Measurements from ENCODE around the gene MPST. TPM values are rescaled to one million over a fixed set of nuclear protein-coding genes. Genes with fewer than 3 reads are reported as not detected.

The MPST gene
- total and polyA plus RNA-seq, 4 experiments from 2014 or later: 3.7 to 7.4 (median 5.6) TPM

DNA sequence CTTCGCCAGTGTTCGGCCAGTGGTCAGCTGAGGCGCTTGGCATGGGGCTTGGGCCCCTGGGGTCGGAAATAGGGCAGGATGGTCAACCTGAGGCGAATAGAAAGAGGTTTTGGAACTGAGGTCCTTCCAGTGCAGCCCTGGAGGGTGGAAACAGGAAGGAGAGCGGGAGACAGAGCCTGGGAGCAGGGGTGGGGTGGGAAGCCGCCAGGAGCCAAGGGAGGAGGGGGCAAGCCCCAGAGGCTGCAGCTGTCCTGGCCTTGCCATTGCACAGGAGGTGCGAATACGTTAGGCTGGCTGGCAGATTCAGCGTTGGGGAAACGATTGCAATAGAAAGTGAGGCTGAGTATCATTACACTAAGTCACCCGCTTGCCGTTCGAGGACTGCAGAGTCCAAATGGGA is 18.1 kb downstream of the MPST start:
- Histone ChIP-seq H3K27ac (ENCODE audit: low read depth, low read length) (no peak overlapping the region), H3K9me3 (ENCODE audit: control insufficient read depth in 1 of 2, low read length in 2 of 2) (no peaks in the 10 kb centered on the region), H3K27me3 (ENCODE audit: insufficient read depth, low read length) (no peaks in the 10 kb centered on the region), H3K4me1 (ENCODE audit: insufficient read depth, low read length) (no peaks in the 10 kb centered on the region), H3K36me3 (ENCODE audit: insufficient read depth, low read length) (no peaks in the 10 kb centered on the region), H3K4me3 (ENCODE audit: low read length in 2 of 2) (no peak overlapping the region)
- Mint-ChIP-seq H3K9me3 (peaks cover 0 to 2% (median 0%) of the 10 kb centered on the region in 8 donors), H3K4me1 (no peaks in the 10 kb centered on the region), H3K27ac (no peak overlapping the region), H3K27me3 (peaks cover 10 to 14% of the 10 kb centered on the region in 2 donors), H3K36me3 (no peaks in the 10 kb centered on the region), H3K4me3 (no peak overlapping the region)
- no peak for DNase-seq
- POLR2A ChIA-PET (ENCODE audit: partially characterized antibody): no interaction called here
- intact Hi-C loops (cut with micrococcal nuclease): no loop called here
- CTCF ChIA-PET (ENCODE audit: partially characterized antibody): no interaction called here

DNA sequence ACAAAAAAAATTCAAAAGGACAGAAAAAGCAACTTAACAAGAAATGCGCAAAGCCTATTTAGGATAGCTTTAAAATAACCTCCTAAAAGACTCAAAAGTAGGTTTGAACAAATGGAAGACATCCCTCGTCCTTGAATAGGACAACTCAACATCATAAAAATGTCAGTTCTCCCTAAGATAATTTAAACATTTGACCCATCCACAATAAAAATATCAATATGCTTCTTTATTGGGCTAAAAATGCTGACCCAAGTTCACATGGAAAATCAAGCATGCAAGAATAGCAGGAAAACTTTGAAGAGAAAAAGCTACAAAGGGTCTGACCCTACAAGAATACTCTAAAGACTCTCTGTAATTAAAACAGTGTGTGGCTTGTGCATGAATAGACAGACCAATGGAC is 19.9 kb downstream of the MPST start:
- Histone ChIP-seq H3K4me1 (ENCODE audit: insufficient read depth, low read length) (no peaks in the 10 kb centered on the region), H3K36me3 (ENCODE audit: insufficient read depth, low read length) (no peaks in the 10 kb centered on the region), H3K4me3 (ENCODE audit: low read length in 2 of 2) (no peak overlapping the region), H3K27me3 (ENCODE audit: insufficient read depth, low read length) (no peaks in the 10 kb centered on the region), H3K27ac (ENCODE audit: low read depth, low read length) (no peak overlapping the region), H3K9me3 (ENCODE audit: control insufficient read depth in 1 of 2, low read length in 2 of 2) (no peaks in the 10 kb centered on the region)
- H3K27ac Mint-ChIP-seq: peak overlapping the region in 1 of 7 donors; percentile 51
- H3K36me3 Mint-ChIP-seq: no peaks in the 10 kb centered on the region
- ChIA-PET POLR2A (ENCODE audit: partially characterized antibody) (no interaction called here), CTCF (ENCODE audit: partially characterized antibody) (no interaction called here)
- peaks cover 10 to 14% of the 10 kb centered on the region in 2 donors for H3K27me3 Mint-ChIP-seq
- intact Hi-C loops (cut with micrococcal nuclease): no loop called here
- no peak overlapping the region for H3K4me3 Mint-ChIP-seq
- no peak for DNase-seq
- peaks cover 0 to 2% (median 0%) of the 10 kb centered on the region in 8 donors for H3K9me3 Mint-ChIP-seq
- no peaks in the 10 kb centered on the region for H3K4me1 Mint-ChIP-seq

DNA sequence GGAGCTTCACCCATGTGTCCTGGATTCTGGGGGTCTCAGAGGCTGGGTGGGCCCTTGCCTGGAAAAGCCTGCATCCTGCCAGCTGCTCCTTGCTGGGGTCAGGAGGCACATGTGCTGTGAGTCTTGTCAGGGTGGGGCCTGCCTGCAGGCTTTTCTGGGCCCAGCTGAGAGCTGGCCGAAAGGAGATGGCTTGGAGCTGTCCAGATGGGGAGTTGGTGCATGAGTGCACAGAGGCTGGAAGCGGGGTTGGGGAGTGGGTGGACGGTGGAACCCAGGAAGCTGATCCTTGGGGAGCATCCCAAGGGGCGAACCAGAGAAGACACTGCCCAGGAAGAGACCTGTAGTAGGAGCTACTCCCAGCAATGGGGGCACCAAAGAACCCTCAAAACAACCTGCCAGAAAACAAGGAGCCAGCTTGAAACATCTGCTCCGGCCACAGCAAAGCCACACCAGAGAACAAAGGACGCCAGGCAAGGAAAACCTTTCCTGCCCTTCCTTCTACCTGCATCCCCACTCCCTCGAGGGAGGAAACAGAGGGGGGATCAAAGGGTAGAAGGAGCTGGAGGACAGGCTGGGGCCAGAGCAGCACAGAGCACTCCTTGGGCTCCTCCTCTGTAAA is 23.8 kb downstream of the MPST start:
- peaks cover 3 to 7% of the 10 kb centered on the region in 2 donors for H3K27me3 Mint-ChIP-seq
- no peak overlapping the region for H3K4me3 Mint-ChIP-seq
- no peak overlapping the region for H3K27ac ChIP-seq (ENCODE audit: low read depth, low read length)
- no peaks in the 10 kb centered on the region for H3K27me3 ChIP-seq (ENCODE audit: insufficient read depth, low read length)
- H3K36me3 ChIP-seq (ENCODE audit: insufficient read depth, low read length): no peaks in the 10 kb centered on the region
- H3K9me3 Mint-ChIP-seq: peaks cover 0 to 2% (median 0%) of the 10 kb centered on the region in 8 donors
- no peaks in the 10 kb centered on the region for H3K9me3 ChIP-seq (ENCODE audit: control insufficient read depth in 1 of 2, low read length in 2 of 2)
- H3K27ac Mint-ChIP-seq: no peak overlapping the region
- no peaks in the 10 kb centered on the region for H3K4me1 ChIP-seq (ENCODE audit: insufficient read depth, low read length)
- intact Hi-C loops (cut with micrococcal nuclease): no loop called here
- H3K36me3 Mint-ChIP-seq: no peaks in the 10 kb centered on the region
- no peaks in the 10 kb centered on the region for H3K4me1 Mint-ChIP-seq
- ChIA-PET POLR2A (ENCODE audit: partially characterized antibody) (no interaction called here), CTCF (ENCODE audit: partially characterized antibody) (interaction anchor here (2.1 to 2.2 kb wide), 2 partner anchors 12 kb away, joined by 5 to 6 read pairs; no protein-coding TSS in a partner anchor)
- DNase-seq: no peak
- no peak overlapping the region for H3K4me3 ChIP-seq (ENCODE audit: low read length in 2 of 2)

DNA sequence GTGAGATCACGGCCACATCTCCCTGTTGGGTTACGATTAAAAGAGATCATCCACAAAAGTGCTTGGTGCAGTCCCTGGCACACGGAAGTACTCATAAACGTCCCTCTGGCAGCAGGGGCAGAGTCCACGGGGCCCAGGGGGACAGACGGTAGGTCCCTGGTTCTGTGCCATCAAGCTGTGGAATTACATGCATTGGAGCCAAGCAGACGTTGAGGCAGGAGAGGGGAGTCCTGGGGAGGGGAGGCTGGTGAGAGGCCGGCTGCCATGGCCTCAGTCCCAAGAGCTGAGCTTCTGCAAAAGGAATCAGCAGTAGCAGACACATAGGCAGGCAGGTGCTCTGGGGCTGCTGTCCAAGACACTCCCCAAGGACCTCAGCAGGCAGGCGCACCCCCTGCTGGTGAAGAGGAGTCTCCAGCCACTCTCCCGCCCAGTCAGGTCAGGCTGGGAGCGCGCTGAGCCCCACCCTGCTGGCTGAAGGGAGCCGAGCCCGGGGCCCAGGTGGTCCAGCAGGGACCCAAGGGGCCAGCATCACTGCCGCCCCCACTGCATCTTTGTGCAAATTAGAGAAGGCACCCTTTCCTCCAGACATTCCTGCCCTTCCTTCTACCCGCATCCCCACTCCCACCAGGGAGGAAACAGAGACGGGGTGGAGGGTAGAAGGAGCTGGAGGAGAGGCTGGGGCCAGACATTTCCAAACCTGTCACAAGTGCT is 24.4 kb downstream of the MPST start:
- ChIA-PET CTCF (ENCODE audit: partially characterized antibody) (interaction anchor here (0.9 to 2.2 kb wide), 7 partner anchors 11 to 268 kb away, joined by 3 to 6 read pairs (median 4); partner anchors contain the start of gene IFT27), POLR2A (ENCODE audit: partially characterized antibody) (no interaction called here)
- Histone ChIP-seq H3K4me3 (ENCODE audit: low read length in 2 of 2) (no peak overlapping the region), H3K4me1 (ENCODE audit: insufficient read depth, low read length) (no peaks in the 10 kb centered on the region), H3K36me3 (ENCODE audit: insufficient read depth, low read length) (no peaks in the 10 kb centered on the region), H3K27me3 (ENCODE audit: insufficient read depth, low read length) (no peaks in the 10 kb centered on the region), H3K9me3 (ENCODE audit: control insufficient read depth in 1 of 2, low read length in 2 of 2) (no peaks in the 10 kb centered on the region), H3K27ac (ENCODE audit: low read depth, low read length) (no peak overlapping the region)
- peaks cover 3 to 7% of the 10 kb centered on the region in 2 donors for H3K27me3 Mint-ChIP-seq
- peaks cover 0 to 2% (median 0%) of the 10 kb centered on the region in 8 donors for H3K9me3 Mint-ChIP-seq
- DNase-seq: peak in 1 of 5 donors; percentile 22
- H3K36me3 Mint-ChIP-seq: no peaks in the 10 kb centered on the region
- intact Hi-C loops (cut with micrococcal nuclease): no loop called here
- H3K4me3 Mint-ChIP-seq: no peak overlapping the region
- H3K4me1 Mint-ChIP-seq: no peaks in the 10 kb centered on the region
- H3K27ac Mint-ChIP-seq: no peak overlapping the region

DNA sequence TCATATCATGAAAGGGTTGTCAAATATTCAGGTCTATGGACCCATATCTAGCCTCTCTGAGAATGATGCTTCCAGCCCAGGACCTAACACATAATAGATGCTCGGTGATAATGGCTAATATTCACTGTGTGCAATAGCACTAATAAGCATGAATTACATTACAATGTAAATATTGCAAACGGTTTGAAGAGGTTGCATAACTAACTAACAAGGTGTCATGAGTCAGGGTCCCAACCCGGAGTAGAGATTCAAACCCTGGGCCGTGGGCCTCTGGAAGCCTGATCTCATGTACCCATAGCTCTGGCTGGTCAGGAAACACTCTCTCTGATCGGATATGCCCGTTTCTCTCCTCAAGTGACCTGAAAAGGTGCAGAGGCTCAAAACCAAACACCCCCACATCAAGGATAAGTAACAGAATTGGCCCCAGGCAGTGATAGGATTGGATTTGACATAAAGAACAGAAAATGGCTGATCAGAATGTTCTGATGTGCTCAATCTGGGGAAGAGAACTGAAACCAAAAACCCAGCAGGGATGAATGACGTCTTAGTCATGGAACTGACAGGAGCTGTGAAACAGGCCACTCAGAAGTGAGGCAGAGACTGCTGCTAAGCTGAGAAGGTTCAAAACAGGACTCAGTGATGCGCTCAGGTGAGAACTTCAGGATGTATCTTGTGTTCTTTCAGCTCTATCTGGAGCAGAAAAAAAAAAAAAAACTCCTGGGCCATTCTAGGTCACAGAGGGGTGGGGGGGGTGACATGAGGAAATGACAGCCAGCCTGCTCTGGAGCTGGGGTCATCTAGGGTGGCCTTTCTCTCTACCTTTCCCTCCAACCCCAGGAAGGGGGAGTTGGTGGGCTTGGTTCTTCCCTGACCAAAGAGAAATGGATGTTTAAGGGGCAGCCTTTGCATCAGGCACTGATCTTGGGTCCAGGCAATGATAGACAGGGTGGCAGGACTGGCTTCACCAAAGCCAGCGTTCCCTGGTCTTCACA is 25.4 kb downstream of the MPST start:
- no peaks in the 10 kb centered on the region for H3K4me1 Mint-ChIP-seq
- H3K36me3 ChIP-seq (ENCODE audit: insufficient read depth, low read length): no peaks in the 10 kb centered on the region
- H3K4me3 ChIP-seq (ENCODE audit: low read length in 2 of 2): no peak overlapping the region
- H3K27ac Mint-ChIP-seq: peak overlapping the region in 1 of 7 donors; percentile 32
- no peak overlapping the region for H3K4me3 Mint-ChIP-seq
- no peaks in the 10 kb centered on the region for H3K9me3 ChIP-seq (ENCODE audit: control insufficient read depth in 1 of 2, low read length in 2 of 2)
- H3K27ac ChIP-seq (ENCODE audit: low read depth, low read length): no peak overlapping the region
- ChIA-PET POLR2A (ENCODE audit: partially characterized antibody) (no interaction called here), CTCF (ENCODE audit: partially characterized antibody) (interaction anchor here (0.7 to 2.2 kb wide), 9 partner anchors 8 to 269 kb away, joined by 3 to 6 read pairs (median 4); partner anchors contain the start of gene IFT27)
- intact Hi-C loops (cut with micrococcal nuclease): no loop called here
- H3K9me3 Mint-ChIP-seq: peaks cover 0 to 2% (median 0%) of the 10 kb centered on the region in 8 donors
- no peak for DNase-seq
- no peaks in the 10 kb centered on the region for H3K4me1 ChIP-seq (ENCODE audit: insufficient read depth, low read length)
- H3K27me3 ChIP-seq (ENCODE audit: insufficient read depth, low read length): no peaks in the 10 kb centered on the region
- no peaks in the 10 kb centered on the region for H3K36me3 Mint-ChIP-seq
- peaks cover 1 to 4% of the 10 kb centered on the region in 2 donors for H3K27me3 Mint-ChIP-seq

DNA sequence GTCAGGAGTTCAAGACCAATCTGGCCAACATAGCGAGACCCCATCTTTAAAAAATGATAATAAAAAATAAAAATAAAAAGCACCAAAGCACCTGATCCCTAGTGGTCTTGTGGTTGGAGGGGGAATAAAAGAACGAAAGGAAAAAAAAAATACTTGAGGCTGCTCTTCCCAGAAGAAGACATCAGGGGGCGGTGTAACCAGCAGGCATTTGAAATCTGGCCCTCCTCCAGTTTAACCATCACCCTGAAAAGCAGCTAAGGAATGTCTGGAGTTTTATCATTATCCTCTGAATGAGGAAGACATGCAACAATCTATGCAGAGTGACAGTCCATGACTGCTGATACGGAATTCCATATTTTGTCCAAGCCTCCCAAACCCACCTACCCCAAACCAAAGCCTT is 26.4 kb downstream of the MPST start:
- Mint-ChIP-seq H3K36me3 (no peaks in the 10 kb centered on the region), H3K27ac (no peak overlapping the region), H3K9me3 (peaks cover 0 to 2% (median 0%) of the 10 kb centered on the region in 8 donors), H3K27me3 (peaks cover 0 to 4% of the 10 kb centered on the region in 2 donors), H3K4me3 (no peak overlapping the region), H3K4me1 (peaks cover 0 to under 1% (median 0%) of the 10 kb centered on the region in 4 donors)
- Histone ChIP-seq H3K4me3 (ENCODE audit: low read length in 2 of 2) (no peak overlapping the region), H3K4me1 (ENCODE audit: insufficient read depth, low read length) (no peaks in the 10 kb centered on the region), H3K27ac (ENCODE audit: low read depth, low read length) (no peak overlapping the region), H3K9me3 (ENCODE audit: control insufficient read depth in 1 of 2, low read length in 2 of 2) (no peaks in the 10 kb centered on the region), H3K36me3 (ENCODE audit: insufficient read depth, low read length) (no peaks in the 10 kb centered on the region), H3K27me3 (ENCODE audit: insufficient read depth, low read length) (no peaks in the 10 kb centered on the region)
- peak in 1 of 5 donors; percentile 18 for DNase-seq
- ChIA-PET CTCF (ENCODE audit: partially characterized antibody) (interaction anchor here (1.0 kb wide), 1 partner anchor 10 kb away, joined by 3 read pairs; no protein-coding TSS in a partner anchor), POLR2A (ENCODE audit: partially characterized antibody) (no interaction called here)
- intact Hi-C loops (cut with micrococcal nuclease): no loop called here
